ENCODE results near the gene HCRTR1.

DNA sequence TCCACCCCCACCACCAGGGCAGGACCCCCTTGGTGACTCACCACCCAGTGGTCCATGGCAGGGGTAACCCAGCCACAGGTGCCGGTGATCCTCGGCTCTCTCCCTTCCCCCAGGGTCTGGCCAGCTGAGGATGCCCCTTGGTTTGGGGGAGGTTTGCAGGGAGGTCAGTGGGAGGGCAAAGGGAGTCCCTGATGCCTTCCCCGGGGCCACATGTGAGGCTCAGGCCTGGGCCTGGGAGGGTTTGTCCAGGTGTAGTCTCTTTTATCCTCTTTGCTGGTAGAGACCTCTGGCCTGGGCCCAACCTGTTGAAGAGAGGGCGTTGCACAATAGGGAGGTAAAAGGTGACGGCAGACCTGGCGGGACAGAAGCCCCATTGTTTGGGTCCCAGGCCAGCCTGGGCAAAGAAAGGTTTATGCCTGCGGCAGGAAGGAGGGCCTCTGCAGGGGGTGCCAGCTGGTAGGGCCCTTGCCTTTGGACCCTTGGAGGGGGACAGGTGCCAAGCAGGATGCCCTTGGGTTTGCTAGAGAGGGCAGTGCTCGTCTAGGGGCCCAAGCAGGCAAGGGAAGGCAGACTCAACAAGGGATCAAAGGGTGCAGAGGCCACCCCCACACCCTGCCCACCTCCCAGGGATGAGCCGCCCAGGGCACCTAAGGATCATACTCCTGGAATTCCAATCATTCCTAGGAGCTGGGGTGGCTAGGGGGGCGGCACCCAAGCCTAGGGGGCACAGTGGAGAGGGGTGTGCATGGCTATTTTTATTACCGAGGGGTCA is 41.9 kb upstream of the HCRTR1 start:
- no peak for TF ChIP-seq POLR2AphosphoS5 (IDR thresholded peaks at IDR 0.05; ENCODE audit: low read depth, low read length)
- no peak for TF ChIP-seq TAF1 (IDR thresholded peaks at IDR 0.05; ENCODE audit: low read depth, low read length)
- no peak for TF ChIP-seq POLR2A (IDR thresholded peaks at IDR 0.05; ENCODE audit: low read depth, low read length)
- TF ChIP-seq SPI1 (IDR thresholded peaks at IDR 0.05; ENCODE audit: low read depth, low read length), result no peak
- TF ChIP-seq PAX5 (IDR thresholded peaks at IDR 0.05; ENCODE audit: insufficient read depth, low read length, severe bottlenecking), result no peak
- TF ChIP-seq POU2F2 (IDR thresholded peaks at IDR 0.05; ENCODE audit: low read depth, low read length), result no peak
